HG03469 (cell line): ENCODE measurements around the gene PTPRM.

Experiments
- ATAC-seq: cut with Tn5 transposase; IDR thresholded peaks from one replicate; pipeline ENCODE4 v1.9.1; 2021; ENCODE audit warnings: mild to moderate bottlenecking, moderate library complexity, moderate number of reproducible peaks; ENCODE audit not compliant: unreplicated experiment

Gene PTPRM

DNA sequence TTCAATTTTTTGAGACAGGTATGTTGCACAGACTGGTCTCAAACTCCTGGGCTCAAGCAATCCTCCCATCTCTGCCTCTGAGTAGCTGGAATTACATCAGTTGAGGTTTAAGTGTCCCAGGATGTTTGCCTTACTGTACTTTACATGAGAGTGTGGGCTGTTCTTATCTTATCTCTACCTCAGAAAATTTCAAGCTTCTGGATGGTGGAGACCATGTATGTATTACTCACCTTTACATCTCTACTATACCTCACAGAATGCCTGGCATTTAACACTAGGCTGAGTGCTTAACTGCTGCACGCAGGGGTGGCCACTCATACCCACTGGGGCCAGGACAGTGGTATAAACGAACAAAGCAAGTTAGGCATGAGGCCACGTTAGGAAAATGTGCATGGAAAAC lies 770.1 kb downstream of the PTPRM start:
- no peak for ATAC-seq

- ATAC-seq: no peak
Measured at GRCh38 chr18:8339210-8339609, 772.1 kb downstream of the PTPRM start.

DNA sequence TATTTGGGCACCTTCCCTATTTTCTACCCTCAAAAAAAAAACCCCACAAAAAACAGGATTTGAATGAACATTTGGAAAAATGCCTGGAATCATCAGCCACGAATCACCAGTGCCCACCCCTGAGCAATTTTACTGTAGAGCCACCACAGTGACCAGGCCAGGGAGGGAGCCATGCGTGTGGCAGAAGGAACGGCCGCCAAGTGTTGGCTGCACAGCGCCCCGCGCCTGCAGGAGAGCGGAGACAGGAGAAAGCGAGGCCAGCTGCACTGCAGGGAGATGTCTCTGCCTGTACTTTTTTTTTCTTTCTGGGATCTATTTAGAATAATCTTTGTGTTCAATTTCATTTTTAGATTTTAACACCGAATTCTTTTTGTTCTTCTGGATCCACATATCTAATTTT lies 772.8 kb downstream of the PTPRM start:
- no peak for ATAC-seq

- no peak for ATAC-seq
Measured at GRCh38 chr18:8341481-8342230, 774.5 kb downstream of the PTPRM start.

DNA sequence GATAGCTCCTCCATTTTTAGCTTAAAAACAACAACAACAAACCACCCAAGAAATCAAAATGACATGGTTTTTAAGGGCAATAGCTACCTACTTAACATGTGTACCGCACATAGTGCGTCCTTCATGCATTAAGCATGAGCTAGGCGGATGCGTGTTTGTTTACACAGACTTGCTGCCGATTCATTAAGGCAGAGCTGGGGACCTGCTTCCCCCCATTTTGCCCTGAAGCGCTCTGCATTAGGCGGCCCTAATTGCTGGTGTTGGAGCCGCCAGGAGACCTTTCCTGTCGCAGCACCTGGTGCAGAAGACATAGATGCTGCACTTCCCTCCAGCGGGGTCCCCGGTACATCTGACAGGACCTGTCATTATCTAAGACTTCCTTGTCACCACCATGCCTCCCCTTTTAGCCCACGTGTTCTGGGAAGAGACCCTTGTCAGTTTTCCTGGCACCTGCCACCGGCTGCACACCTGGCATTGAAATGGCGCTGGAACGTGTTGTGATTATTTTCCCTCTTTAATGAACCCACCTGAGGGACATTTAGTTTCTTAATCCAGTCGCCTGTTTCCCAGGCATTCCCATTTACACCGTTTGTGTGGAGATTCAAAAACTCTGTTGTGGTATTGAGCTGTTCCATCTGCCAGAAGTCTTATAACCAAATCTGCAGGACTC lies 781.1 kb downstream of the PTPRM start:
- no peak for ATAC-seq

GRCh38 chr18:8349608-8350323 lies 782.6 kb downstream of the PTPRM start:
- no peak for ATAC-seq

- ATAC-seq: no peak
Measured at GRCh38 chr18:8350628-8351027, 783.5 kb downstream of the PTPRM start.

DNA sequence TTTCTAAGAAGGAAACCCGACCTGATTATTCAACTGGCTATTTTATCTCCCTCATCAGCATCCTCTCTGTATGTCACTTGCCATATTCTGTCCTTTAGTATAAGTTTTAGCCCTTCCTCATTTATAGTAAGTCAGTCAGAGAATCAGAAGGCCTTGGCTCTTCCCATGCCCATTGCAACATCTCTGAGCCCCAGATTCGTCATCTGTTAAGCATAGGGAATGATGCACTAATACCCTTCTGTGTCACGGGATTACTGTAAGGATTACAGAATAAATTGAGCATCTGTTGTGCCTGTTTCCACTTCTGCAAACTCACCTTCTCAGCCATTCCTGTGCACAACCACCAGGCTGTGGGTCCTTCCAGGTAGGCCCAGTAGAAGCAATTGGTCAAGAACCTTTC lies 784.0 kb downstream of the PTPRM start:
- ATAC-seq: no peak

DNA sequence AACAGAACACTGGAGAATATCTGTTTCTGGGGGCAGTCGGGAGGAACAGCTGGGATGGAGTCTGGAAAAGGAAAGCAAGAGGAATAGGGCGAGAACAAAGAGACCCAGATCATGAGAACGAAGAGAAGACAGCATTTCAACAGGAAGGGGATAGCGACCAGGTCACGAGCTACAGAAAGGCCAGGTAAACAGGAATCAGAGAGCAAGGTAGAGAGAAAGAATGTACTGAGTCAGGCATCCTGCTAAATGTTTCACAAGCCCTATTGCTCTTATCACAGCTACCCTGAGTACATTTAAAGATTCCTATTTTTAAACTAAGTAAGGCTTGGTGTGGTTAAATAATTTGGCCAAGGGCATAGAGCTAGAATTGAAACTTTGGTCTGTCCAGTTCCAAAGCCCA lies 787.2 kb downstream of the PTPRM start:
- no peak for ATAC-seq

DNA sequence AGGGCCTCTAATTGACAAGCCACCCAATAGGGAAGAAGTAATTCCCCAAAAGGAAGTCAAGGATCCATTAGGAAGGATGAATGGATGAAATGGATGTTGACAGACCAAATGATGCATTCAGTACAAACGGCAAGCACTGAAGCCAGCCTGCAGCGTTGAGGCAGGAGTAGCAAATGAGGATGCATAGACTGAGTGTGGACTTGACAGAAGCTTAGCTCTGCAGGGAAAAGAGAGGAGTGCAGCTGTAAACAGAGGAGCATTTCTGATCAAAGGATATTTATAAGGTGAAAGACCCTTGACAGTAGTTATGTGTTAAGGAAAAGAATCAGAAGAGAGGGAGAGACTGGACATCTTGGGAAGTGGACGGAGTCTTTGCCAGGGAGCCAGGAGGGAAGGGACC lies 788.9 kb downstream of the PTPRM start:
- no peak for ATAC-seq

GRCh38 chr18:8357320-8357719 lies 790.2 kb downstream of the PTPRM start:
- ATAC-seq: no peak

DNA sequence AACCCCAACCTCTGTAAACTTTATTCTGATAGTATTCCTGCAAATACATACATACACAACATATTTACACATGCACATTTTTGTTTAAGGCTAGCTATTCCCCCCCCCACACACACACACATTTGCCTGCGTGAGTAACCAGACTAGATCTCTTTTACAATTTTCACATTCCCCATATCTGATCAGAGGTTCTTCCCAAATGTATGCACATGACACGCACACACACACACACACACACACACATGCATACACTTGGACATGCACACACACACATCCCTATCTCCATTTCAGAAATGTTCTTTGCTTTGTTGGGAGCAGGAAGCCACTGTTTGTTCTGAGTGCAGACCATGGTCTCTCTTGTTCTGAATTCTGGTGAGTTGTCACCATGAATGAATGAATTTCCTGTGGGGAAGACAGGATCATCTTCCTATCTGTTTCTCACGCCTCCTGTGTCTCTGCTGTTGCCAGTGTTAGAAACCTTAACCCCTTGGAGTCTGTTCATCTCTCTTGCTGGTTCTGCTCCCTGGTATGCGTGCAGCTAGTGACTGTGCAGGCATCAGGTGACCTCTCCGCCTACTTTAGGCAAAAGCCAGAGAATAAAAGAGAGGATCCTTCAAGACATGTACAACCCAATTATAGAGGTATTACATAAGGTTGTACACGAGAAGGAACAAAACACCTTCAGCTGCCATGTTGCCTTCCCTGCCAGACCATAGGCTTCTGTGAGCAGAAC lies 791.1 kb downstream of the PTPRM start:
- no peak for ATAC-seq

DNA sequence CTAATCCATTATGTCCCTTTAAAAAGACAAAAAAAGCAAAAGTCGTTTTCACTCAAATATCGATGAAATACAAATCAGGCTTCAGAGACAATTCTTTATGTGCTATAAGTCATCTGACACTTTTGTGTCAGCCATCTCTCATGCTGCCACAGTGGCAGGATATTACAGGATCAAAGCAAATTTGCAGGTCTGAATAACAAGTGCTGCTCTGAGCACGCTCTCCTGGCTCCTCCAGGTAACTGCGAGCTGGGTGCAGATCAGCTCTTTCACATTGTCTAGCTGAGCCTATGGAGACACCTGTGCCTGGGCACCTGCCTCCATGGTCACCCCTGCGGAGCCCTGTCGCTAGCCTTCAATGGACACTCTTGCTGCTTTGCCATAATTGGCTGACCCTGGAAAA lies 792.0 kb downstream of the PTPRM start:
- no peak for ATAC-seq

DNA sequence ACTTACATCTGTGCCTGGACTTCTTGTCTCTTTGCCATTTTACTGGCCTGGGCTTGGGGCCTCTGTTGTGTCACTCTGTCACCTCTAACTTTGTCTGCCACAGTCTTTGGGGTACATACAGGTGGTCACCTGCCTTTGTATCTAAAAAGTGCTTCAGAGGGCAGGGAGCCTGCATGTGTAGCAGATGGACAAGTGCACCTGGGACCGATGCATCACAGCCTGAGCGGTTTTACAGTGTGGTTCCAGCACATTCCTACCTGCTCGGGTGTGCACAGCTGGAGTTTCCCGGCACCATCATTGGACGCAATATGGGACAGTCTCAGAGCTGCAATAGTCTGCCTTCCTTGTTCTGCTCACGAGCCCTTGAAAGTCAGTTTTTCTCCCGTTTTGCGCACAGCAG lies 792.4 kb downstream of the PTPRM start:
- ATAC-seq: no peak

DNA sequence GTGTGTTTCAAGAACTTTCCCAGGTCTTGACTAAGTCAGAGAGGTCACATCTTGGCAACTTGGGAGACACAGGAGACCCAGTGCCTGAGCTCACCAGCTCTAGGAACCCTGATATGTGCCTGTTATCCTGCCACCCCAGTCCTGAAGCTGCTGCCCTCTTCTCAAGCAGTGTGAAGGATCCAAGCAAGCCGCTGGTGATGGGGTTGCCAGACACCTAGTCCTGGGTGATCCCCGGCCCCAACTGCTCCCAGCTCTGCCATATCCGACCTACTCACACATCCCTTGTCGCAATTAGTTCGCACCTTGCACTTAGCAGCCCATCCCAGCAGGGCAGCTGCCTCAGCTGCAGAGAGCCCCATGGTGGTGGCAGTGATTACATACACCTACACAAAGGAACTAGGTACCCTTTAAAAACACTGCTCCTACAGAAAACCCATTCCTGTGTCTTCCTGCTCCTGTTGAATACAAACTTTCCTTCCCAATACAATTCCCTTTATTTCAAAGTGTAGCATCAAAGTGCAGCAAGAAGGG lies 794.9 kb downstream of the PTPRM start:
- ATAC-seq: no peak

- ATAC-seq: no peak
Measured at GRCh38 chr18:8362863-8363262, 795.7 kb downstream of the PTPRM start.

DNA sequence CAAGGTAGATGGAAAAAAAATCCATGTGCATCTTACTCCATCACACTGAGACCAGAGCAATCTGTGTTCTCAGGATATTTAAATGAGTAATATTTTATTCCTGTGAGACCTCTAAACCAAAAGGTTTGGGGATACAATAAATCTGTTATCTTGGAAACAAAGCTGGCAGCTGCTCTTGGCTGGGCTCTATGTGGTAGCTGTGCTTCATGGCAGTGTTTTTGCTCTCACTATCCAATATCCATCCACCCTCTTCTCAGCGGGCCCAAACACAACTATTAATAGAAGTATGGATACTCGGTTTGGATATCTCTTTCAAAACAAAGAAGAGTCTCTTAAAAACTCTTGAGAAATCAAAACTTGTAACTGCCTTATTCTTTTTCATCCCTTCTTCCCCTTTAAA lies 797.3 kb downstream of the PTPRM start:
- no peak for ATAC-seq

DNA sequence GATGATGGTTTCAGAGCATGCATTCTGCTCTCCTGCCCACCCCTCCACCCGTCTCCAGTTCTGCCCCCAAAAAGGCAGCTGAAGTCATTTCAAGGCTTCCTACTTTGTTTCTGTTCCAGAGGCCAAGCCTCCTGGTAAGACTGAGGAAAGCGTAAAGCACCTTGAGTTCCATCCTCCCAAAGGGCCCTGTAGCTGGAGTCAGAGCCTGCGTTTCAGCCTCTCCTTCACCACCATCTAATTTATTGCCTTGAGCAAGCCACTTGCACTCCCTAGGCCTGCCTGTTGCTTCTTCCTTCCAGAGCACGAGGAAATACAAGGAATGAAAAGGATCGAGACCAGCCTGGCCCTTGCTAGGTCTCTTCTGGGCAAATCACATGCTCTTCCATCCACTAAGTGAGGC lies 797.9 kb downstream of the PTPRM start:
- no peak for ATAC-seq

DNA sequence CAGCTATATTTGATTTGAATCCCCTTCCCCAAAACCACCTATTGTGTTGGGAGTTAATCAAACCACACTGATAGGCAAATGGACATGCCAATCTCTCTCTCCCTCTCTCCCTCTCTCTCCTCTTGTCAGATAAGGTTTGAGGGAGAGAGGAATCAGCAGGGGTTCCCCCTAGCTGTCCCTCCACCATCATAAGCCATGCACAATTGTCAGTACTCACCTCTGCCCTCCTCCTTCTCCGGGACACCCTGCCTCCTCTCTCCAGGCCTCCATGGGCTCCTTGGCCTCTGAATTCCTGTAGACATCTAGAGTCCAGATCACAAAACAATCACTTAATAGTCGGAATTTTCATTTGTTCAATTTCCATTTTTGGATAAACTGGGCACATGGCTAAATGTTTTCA lies 798.4 kb downstream of the PTPRM start:
- no peak for ATAC-seq

- ATAC-seq: no peak
Measured at GRCh38 chr18:8366070-8366469, 799.0 kb downstream of the PTPRM start.

DNA sequence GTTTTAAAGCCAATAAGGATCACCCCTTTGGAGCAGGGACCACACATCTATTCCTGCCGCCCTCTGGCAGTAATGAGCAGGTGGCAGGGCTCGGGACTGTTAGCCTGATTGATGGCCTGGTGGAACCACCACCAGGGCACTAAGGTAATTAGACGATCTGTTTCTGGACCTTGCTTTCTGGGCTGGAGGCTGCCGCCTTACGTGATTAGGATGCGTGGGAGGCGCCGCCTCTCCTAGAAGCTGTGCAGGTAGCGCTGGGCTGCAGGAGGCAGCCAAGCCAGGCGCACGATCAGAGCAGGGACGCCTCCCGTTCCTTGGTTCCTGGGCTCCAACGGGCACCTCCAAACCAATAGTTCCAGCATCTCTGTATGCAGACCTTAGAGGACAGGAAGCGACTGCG lies 799.5 kb downstream of the PTPRM start:
- no peak for ATAC-seq
